ENCODE measurements around the gene ZNF529.
"Not testable (repeated sequence)": the region's sequence is repeated elsewhere in the genome, so short reads cannot be mapped to it uniquely, and the experiment has no call there.

Gene ZNF529

DNA sequence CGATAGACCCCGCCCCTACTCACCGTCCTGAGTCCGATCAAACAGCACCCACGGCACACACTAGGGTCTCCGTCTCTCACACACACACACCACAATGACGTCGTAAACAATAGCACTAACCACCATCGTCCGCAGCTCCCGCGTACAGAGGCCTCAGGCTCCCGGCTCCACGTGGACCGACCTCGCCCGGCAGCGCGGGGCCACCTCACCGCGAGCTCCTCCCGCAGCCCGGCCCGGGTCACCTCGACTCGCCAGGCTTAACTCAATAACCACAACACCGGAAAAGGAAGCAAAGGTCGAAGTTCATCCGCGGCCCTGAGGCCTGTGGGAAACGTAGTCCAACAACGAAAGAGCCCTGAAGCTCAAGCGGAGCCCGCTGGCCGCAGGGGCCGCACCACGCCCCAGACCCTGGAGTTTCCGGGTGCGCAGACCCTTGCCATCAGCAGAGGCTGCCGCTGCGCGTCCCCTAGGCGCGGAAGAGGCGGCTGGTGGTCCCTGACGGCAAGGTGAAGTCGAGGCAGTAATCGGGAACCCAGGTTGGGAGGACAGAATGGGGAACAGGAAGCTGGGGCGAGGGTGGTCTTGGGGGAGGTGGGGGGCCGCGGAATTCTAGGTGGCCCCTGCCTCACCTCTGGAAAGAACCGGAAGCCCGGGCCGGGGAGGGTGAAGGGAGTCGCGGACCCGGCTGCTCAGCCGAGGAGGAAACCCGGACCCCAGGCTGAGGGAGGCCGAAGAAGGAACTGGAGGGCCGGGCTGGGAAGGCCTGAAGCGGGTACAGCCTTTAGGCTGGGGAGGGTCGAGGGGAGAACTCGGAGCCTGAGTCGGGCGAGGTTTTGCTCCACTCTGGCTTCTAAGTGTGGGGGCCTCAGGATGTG is at the start of gene ZNF529:
Gene ZNF529 (minus strand): TSS at position 273 of the 875 bp plus-strand sequence. CDS start 946 bp downstream, outside the sequence.
- DNase-seq, result peak; percentile 98

DNA sequence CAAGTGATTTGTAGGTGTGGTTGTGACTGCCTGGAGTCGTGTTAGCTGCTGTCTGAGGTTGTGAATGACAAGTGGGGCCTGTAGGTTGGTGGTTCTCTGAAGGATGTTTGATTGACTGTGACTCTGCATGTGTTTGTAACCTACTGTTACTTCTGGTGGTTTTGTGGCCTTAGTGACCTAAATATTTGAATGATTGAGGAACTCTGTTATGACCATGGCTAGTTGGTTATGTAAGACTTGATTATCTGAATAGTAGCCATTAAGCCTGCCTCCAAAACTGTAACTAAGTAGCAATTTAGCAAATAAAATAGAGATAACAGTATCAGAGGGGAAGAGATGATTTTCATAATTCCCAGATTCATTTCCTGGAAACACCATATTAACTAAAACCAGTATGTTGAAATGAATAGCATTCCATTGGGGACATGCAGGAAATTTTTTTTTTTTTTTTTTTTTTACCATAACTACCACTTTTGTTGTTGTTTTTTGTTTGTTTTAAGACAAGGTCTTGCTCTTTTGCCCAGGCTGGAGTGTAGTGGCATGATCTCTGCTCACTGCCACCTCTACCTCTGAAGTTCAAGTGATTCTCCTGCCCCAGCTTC is 32.9 kb upstream of the ZNF529 start:
- DNase-seq, result no peak

DNA sequence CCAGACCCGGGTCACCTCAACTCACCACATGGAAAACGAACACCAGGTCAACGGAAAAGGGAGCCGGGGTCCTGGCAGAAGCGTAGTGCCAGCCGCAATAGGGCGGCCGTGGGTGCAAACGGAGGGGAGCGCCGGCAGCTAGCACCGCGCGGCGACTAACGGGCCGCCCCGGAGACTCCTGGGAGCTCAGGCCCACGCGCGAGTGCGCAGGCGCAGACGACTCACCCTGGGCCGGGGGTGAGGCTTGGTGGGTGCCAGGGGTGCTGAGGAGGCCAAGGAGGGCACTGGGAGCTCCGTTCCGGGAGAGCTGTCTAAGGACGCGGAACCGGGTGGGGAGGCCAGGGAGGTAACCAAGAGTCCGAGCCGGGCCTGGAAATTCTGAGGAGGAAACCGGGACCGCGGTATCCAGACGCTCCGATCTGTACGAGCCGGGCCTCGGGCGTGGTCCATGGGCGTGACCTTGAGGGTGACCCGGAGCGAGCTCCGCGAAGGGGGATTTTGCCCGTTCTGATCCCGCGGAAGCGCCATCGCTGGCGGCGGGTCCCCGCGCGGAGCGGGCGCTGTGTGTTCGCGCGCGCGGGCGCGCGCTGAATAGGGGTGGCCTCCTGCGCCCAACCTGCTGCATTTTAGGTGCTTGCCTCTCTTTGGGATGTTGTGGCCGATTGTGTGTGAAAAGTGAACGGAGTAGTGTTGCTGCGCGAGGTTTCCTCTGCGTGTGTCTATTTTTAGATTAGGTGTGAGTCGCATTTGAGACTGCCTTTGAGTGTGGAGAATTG is 32.2 kb upstream of the ZNF529 start, which contains the start of gene ZNF382:
Gene ZNF382 (plus strand): TSS at position 213 of the 776 bp plus-strand sequence. CDS start 4,602 bp downstream, outside the sequence.
- no peak for DNase-seq

DNA sequence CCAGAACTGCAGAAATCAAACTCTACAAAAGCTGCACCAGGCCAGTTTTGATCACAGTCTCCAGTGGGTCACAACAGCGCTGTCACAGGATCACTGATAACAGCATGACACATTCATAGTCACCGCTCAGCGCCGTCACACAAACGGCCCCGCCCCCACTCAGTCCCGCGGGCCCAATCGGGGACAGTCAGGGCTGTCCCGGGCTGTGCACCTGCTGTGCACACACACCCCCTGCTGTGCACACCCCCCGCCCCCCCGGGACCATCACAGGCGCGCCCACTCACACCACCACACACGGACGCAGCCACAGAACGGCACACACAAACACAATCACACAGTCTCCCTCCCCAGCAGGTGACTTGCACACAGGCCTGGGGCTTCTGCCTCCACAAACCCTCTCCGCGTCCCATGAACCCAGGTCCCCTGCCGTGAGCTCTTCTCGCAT is 31.6 kb upstream of the ZNF529 start:
- no peak for DNase-seq

- not testable (repeated sequence) for DNase-seq
These were observed 29.6 kb upstream of the ZNF529 start for GRCh38 chr19:36602681-36603080.

- DNase-seq, result no peak
These were observed 6.2 kb upstream of the ZNF529 start for GRCh38 chr19:36579255-36579654.

DNA sequence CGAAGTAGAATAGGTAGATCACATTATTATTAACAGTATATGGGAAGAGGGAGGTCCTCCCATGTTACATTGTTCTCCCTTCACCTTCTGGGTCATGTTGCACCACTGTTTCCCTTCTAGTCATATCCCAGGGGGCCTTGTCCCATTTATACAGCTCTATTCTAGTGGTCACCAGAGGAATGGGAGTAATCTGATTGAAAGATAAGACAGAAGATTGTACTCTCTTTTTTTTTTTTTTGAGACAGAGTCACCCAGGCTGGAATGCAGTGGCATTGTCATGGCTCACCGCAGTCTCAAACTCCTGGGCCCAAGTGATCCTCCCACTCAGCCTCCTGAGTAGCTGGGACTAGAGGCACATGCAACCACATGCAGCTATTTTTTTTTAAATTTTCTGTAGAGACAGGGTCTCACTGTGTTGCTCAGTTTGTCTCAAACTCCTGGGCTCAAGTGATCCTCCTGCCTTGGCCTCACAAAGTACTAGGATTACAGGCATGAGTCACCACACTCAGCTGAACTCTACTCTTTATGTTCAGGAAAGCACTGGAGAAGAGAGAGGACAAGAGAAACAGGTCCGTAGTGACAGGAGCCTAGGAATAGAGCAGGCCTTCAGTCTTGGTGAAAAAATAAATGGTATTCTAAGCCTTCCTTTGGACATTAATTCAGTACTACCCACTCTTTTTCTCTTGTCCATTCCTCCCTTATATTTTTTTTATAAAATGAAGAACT is 4.3 kb upstream of the ZNF529 start:
- DNase-seq, result no peak

- no peak for DNase-seq
These were observed 1.6 kb upstream of the ZNF529 start for GRCh38 chr19:36574741-36575140.

- no peak for DNase-seq
These were observed 1.0 kb upstream of the ZNF529 start for GRCh38 chr19:36573895-36574720.

DNA sequence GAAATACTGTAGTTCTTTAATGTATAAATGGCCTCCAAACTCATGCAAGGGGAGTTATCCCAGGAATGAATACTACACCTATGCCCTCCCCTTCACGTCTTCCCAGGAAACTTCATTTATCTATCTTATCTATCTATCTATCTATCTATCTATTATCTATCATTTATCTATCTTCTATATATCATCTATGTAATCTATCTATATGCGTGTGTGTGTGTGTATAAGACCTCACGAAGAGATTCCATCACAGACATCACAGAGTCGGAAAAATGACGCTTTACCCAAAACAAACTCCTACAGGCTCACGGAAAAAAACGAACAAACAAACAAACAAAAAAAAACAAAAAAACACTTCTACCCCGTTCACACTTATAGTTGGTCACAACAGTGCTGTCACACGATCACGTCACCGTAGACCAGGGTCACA is 486 bp downstream of the ZNF529 start:
- no peak for DNase-seq

DNA sequence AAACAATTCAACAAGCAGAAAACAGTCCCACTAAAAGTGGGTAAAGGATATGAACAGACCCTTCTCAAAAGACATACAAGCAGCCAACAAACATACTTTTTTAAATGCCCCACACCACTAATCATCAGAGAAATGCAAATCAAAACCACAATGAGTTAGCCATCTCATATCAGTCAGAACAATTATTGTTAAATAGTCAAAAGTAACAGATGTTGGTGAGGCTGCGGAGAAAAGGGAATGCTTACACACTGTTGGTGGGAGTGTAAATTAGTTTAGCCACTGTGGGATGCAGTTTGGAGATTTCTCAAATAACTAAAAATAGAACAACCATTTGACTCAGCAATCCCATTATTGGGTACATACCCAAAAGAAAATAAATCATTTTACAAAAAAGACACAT is 8.7 kb downstream of the ZNF529 start:
- DNase-seq, result no peak

- DNase-seq, result no peak
These were observed 25.9 kb downstream of the ZNF529 start for GRCh38 chr19:36547001-36547732.

DNA sequence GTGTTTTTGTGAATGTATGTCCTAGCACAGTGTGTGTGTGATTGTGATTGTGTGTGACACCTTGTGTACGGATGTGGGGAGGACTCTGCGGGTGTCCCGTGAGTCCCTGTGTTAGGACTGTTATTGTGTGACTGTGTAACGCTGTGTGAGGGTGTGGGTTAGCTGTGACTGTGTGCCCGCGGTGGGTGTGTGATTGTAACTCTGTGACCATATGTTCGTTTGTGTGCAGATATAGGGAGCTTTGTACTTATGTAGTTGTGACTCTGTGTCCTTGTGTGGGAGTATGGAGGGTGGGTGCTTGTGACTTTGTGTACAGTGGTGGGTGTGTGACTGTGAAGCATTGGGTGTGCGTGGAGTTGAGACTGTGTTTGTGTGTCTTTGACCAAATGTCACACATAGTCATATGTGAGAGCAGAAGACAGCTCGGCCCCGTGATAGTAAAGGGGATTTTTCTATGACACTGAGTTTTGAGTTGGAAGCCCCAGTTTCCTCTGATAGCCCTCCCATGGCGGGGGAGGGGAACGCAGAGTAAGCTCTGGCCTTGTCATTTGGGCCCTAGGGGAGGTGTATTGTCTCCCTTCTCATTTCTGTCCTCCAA is 44.1 kb downstream of the ZNF529 start:
- no peak for DNase-seq

DNA sequence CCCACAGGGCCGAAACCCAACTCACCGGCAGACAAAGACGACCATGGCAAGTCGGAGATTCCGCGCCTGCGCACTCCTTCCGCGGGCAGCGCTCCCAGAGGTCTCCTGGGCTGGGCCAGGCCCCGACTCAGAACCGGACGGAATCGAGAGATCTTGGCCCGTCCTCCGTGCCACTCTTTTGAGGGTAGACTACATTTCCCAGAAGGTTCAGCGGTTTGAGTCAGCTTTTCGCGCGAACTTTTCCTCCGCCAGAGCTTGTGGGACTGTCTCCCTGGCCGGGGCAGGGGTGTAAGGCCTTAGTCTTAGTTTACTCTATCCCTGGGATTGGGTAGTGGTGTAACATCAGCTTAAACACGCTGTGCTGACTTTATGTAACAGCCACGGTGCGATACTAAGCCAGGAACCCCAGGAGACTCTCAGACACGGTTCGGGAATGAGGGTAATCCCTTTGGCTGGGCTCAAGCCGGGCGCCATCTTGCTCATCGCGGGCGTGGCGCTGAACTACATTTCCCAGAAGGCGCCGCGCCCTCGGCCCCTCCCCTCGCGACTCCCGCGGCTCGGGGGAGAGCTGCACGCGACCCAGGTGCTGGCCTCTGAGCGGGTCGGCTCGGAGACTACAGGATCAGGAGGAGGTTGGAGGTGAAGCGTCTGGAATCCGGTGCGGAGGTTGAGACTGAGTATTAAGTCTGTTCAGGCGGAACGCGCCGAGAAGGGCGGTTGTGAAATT is 44.7 kb downstream of the ZNF529 start, which contains the start of gene ZNF260:
Gene ZNF260 (minus strand): TSS at position 78 of the 727 bp plus-strand sequence. CDS start 13,033 bp downstream, outside the sequence.
- peak; percentile 99 for DNase-seq

DNA sequence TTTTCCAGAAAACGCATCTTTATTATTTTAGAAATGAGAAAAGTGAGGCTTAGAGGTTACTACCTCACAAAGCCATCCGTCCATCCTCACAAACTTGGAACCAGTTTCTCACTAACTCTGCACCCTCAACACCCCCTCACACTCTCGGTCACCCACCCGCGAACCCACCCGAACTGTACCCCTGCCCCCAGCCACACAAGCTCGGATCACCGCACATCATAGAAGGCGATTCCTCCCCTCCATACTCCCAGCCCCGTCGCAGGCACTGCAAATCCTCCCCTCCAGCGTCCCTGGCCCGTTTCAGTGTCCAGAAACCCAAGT is 45.3 kb downstream of the ZNF529 start:
- no peak for DNase-seq

- DNase-seq, result no peak
These were observed 45.8 kb downstream of the ZNF529 start for GRCh38 chr19:36527341-36527740.

- DNase-seq, result no peak
These were observed 46.5 kb downstream of the ZNF529 start for GRCh38 chr19:36526581-36526980.

DNA sequence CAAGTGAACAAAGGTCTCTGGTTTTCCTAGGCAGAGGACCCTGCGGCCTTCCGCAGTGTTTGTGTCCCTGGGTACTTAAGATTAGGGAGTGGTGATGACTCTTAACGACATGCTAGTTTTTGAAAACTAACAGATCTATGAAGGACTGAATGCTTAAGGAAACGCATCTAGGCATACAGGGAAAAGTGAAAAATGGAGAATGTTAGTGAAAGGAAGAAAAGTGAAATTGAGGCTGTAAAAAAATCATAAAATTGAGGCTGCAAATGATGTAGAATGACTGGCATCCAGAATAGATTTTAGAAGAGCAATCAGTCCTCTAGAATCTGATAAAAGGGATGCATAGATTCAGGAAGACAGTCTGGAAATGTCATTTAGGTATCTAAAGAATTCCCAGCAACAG is 48.5 kb downstream of the ZNF529 start:
- no peak for DNase-seq

DNA sequence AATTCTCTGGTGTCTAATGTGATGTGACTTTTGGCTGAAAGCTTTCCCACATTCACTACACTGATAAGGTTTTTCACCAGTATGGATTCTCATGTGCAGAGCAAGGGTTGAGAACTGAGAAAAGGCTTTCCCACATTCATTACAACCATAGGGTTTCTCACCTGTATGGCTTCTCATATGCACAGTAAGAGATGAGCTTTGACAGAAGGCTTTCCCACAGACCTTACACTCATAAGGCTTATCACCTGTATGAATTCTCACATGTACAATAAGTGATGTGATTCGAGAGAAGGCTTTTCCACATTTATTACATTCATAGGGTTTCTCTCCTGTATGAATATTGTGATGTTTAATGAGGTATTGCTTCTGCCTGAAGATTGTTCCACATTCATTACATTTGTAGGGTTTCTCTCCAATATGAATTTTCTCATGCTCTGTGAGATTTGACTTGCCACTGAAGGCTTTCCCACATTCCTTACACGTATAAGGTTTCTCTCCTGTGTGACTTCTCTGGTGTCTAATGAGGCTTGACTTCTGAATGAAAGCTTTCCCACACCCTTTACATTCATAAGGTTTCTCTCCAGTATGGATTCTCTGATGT is 59.0 kb downstream of the ZNF529 start:
- no peak for DNase-seq

Data from NCI-H345 (cell line).